DOHH2 (cell line): ENCODE data around the gene MB21D2.

Experiments used
- H3F3A ChIP-seq: fragments of 200-600 bp; sonication (generic), shearing (Covaris generic); 2 replicates; pipeline ENCODE4 v1.6.0; 2016; ENCODE audit warnings: antibody characterized with exemption, mild to moderate bottlenecking; ENCODE audit not compliant: control insufficient read depth, insufficient read depth
- H3K27ac ChIP-seq: fragments of 200-600 bp; sonication (generic); 2 replicates; pipeline ENCODE4 v1.5.1; 2014; ENCODE audit warnings: low read depth, mild to moderate bottlenecking, low read length, moderate library complexity
- H3K27me3 ChIP-seq: fragments of 200-600 bp; sonication (generic); 2 replicates; pipeline ENCODE4 v1.6.1; 2014; ENCODE audit warnings: mild to moderate bottlenecking, low read length, mixed read lengths; ENCODE audit not compliant: control insufficient read depth
- H3K36me3 ChIP-seq: fragments of 200-600 bp; sonication (generic); 2 replicates; pipeline ENCODE4 v1.6.1; 2014; ENCODE audit warnings: mild to moderate bottlenecking, low read length, moderate library complexity, mixed read lengths; ENCODE audit not compliant: control insufficient read depth
- H3K4me1 ChIP-seq: fragments of 200-600 bp; sonication (generic); 2 replicates; pipeline ENCODE4 v1.6.1; 2014; ENCODE audit warnings: mild to moderate bottlenecking, low read length, mixed read lengths; ENCODE audit not compliant: control insufficient read depth
- H3K4me2 ChIP-seq: fragments of 200-600 bp; sonication (generic); 2 replicates; pipeline ENCODE4 v1.6.0; 2014; ENCODE audit warnings: mild to moderate bottlenecking, low read length, moderate library complexity
- H3K4me3 ChIP-seq: fragments of 200-600 bp; sonication (generic); 2 replicates; pipeline ENCODE4 v1.5.1; 2014; ENCODE audit warnings: mild to moderate bottlenecking, low read length, mixed read lengths
- H3K79me2 ChIP-seq: fragments of 200-600 bp; sonication (generic); 2 replicates; pipeline ENCODE4 v1.6.1; 2014; ENCODE audit warnings: mild to moderate bottlenecking, low read length, mixed read lengths; ENCODE audit not compliant: control insufficient read depth
- H3K9me2 ChIP-seq: fragments of 200-600 bp; sonication (generic); replicated peaks from 2 replicates; pipeline ENCODE4 v1.6.1; 2014; ENCODE audit warnings: mild to moderate bottlenecking, low read length, mixed read lengths; ENCODE audit not compliant: control insufficient read depth
- H3K9me3 ChIP-seq: fragments of 200-600 bp; sonication (generic); 2 replicates; pipeline ENCODE4 v1.6.1; 2014; ENCODE audit warnings: antibody characterized with exemption, low read length, mixed read lengths; ENCODE audit not compliant: control insufficient read depth, insufficient read depth
- H4K20me1 ChIP-seq: fragments of 200-600 bp; sonication (generic); 2 replicates; pipeline ENCODE4 v1.6.0; 2014; ENCODE audit warnings: low read depth, mild to moderate bottlenecking, antibody characterized with exemption, low read length, moderate library complexity; ENCODE audit not compliant: control insufficient read depth, insufficient read depth
- CTCF ChIP-seq: fragments of 200-600 bp; sonication (generic); IDR thresholded peaks from one replicate; pipeline ENCODE4 v1.5.1; 2014; ENCODE audit warnings: antibody characterized with exemption, mild to moderate bottlenecking, low read depth, low read length; ENCODE audit not compliant: poor library complexity, severe bottlenecking
- EZH2phosphoT487 ChIP-seq: fragments of 200-600 bp; sonication (generic); IDR thresholded peaks from 2 replicates; pipeline ENCODE4 v1.6.1; 2017; ENCODE audit warnings: borderline replicate concordance, mild to moderate bottlenecking, antibody characterized with exemption, low read length, moderate library complexity, mixed read lengths

The MB21D2 gene

GRCh38 chr3:192842138-192842537 lies 75.5 kb downstream of the MB21D2 start:
- H3K9me3 ChIP-seq, result no peaks in the 10 kb centered on the region
- H3K4me2 ChIP-seq, result no peak overlapping the region
- no peaks in the 10 kb centered on the region for H3K36me3 ChIP-seq
- H3K27me3 ChIP-seq, result no peaks in the 10 kb centered on the region
- H3K4me3 ChIP-seq, result no peak overlapping the region
- H3F3A ChIP-seq, result no peaks in the 10 kb centered on the region
- H3K27ac ChIP-seq, result no peak overlapping the region
- no peaks in the 10 kb centered on the region for H4K20me1 ChIP-seq
- no peaks in the 10 kb centered on the region for H3K79me2 ChIP-seq
- H3K4me1 ChIP-seq, result no peaks in the 10 kb centered on the region
- TF ChIP-seq CTCF (no peak), EZH2phosphoT487 (no peak)
- H3K9me2 ChIP-seq, result no peaks in the 10 kb centered on the region

GRCh38 chr3:192841428-192841827 lies 76.2 kb downstream of the MB21D2 start:
- no peaks in the 10 kb centered on the region for H3K79me2 ChIP-seq
- no peaks in the 10 kb centered on the region for H3K4me1 ChIP-seq
- H4K20me1 ChIP-seq, result no peaks in the 10 kb centered on the region
- H3F3A ChIP-seq, result no peaks in the 10 kb centered on the region
- H3K4me3 ChIP-seq, result no peak overlapping the region
- H3K27me3 ChIP-seq, result no peaks in the 10 kb centered on the region
- H3K36me3 ChIP-seq, result no peaks in the 10 kb centered on the region
- H3K9me2 ChIP-seq, result no peaks in the 10 kb centered on the region
- H3K4me2 ChIP-seq, result no peak overlapping the region
- H3K9me3 ChIP-seq, result no peaks in the 10 kb centered on the region
- no peak overlapping the region for H3K27ac ChIP-seq
- TF ChIP-seq EZH2phosphoT487 (no peak), CTCF (no peak)

- H3K36me3 ChIP-seq, result no peaks in the 10 kb centered on the region
- no peak overlapping the region for H3K4me3 ChIP-seq
- no peaks in the 10 kb centered on the region for H3K27me3 ChIP-seq
- TF ChIP-seq CTCF (no peak), EZH2phosphoT487 (no peak)
- H3K4me2 ChIP-seq, result no peak overlapping the region
- H3F3A ChIP-seq, result no peaks in the 10 kb centered on the region
- no peaks in the 10 kb centered on the region for H3K4me1 ChIP-seq
- H3K9me2 ChIP-seq, result no peaks in the 10 kb centered on the region
- no peak overlapping the region for H3K27ac ChIP-seq
- no peaks in the 10 kb centered on the region for H4K20me1 ChIP-seq
- H3K9me3 ChIP-seq, result no peaks in the 10 kb centered on the region
- H3K79me2 ChIP-seq, result no peaks in the 10 kb centered on the region
Measured at GRCh38 chr3:192840143-192840836, 77.4 kb downstream of the MB21D2 start.
